Gastroesophageal sphincter (tissue), 3 donors: ENCODE measurements around the gene NUDT8.
"Not testable (repeated sequence)": the region's sequence is repeated elsewhere in the genome, so short reads cannot be mapped to it uniquely, and the experiment has no call there.

Experiments
- EP300 ChIP-seq: sonication (generic); formaldehyde crosslinking; IDR thresholded peaks from one replicate; pipeline ENCODE4 v1.6.1; 2017; ENCODE audit warnings: antibody characterized with exemption, mild to moderate bottlenecking
- POLR2A ChIP-seq, 2 donors: fragments of 450-650 bp; IDR thresholded peaks; one replicate each; pipeline ENCODE4 v1.6.1; 2017; ENCODE audit warnings: antibody characterized with exemption in 2 of 2, mild to moderate bottlenecking in 2 of 2, moderate library complexity in 1 of 2
- POLR2AphosphoS5 ChIP-seq: sonication (generic); formaldehyde crosslinking; IDR thresholded peaks from one replicate; pipeline ENCODE4 v1.6.1; 2017; ENCODE audit warnings: antibody characterized with exemption
- TF ChIP-seq, protein P1 (sequence below), 4 experiments: fragments of 200-600 bp in 2 of 4; fragments of 450-650 bp in 2 of 4; sonication (generic) in 1 of 4; IDR thresholded peaks; one replicate each; pipeline ENCODE4 v1.5.1; 2017 to 2019; ENCODE audit warnings: antibody characterized with exemption in 4 of 4, mild to moderate bottlenecking in 2 of 4, moderate library complexity in 2 of 4

DNA sequence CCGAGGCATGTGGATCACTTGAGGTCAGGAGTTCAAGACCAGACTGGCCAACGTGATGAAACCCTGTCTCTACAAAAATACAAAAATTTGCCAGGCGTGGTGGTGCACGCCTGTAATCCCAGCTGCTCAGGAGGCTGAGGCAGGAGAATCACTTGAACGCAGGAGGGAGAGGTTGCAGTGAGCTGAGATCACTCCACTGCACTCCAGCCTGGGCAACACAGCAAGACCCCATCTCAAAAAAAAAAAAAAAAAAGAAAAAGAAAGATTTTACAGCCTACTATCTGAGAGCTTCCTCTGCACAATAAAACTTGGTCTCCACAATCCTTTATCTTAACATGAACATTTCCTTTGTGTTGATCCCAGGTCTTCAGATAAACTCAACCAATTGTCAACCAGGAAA lies 31.0 kb upstream of the NUDT8 start:
- not testable (repeated sequence) for TF ChIP-seq POLR2AphosphoS5; POLR2A (IDR thresholded peaks at IDR 0.05); EP300
- TF ChIP-seq, protein P1, sequence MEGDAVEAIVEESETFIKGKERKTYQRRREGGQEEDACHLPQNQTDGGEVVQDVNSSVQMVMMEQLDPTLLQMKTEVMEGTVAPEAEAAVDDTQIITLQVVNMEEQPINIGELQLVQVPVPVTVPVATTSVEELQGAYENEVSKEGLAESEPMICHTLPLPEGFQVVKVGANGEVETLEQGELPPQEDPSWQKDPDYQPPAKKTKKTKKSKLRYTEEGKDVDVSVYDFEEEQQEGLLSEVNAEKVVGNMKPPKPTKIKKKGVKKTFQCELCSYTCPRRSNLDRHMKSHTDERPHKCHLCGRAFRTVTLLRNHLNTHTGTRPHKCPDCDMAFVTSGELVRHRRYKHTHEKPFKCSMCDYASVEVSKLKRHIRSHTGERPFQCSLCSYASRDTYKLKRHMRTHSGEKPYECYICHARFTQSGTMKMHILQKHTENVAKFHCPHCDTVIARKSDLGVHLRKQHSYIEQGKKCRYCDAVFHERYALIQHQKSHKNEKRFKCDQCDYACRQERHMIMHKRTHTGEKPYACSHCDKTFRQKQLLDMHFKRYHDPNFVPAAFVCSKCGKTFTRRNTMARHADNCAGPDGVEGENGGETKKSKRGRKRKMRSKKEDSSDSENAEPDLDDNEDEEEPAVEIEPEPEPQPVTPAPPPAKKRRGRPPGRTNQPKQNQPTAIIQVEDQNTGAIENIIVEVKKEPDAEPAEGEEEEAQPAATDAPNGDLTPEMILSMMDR (IDR thresholded peaks at IDR 0.05), result not testable (repeated sequence)
